Fibroblast of upper back skin (primary cell): Measurements from ENCODE around the gene ZNF416.

Experiments used
- DNase-seq: peaks from one replicate; pipeline ENCODE4 v3.0.0-alpha.2; 2013

The ZNF416 gene

DNA sequence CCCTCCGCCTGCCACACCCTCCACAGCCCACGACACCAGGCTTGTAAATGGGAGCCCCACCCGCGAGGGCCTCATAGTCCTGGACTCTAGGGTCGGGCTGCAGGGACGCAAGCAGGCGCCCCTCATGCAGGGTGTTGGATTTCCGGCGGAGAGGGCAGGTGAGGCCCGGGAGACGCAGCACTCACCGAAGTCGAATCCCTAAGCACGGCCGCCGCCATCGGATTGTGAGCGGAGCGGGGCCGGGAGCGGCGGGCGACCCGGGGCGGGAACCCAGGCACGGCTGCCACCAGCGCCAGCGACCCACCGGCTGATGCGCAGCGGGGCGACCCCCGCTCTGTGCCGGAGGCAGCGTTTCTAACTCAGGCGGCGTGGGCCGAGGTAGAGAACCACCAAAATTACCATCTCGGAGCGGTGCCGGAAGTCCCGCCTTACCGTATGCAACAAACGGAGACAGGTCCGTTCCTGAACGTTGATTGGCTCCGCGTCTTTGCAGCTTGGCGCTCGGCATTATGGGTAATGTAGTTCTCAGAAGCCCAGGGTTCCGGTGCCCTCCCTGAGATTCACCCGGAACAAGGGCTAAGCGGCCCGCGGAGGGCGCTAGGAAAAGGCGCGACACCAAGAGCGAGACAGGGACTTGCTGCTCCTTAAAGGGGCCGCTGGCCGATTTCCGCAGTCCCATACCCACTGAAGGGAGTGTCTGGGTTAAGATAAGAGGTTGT lies at the start of gene ZNF416:
ZNF416 (minus strand) TSS at position 425 of the 719 bp plus-strand sequence; CDS start at position 218, 207 bp downstream.
- peak; percentile 98 for DNase-seq

DNA sequence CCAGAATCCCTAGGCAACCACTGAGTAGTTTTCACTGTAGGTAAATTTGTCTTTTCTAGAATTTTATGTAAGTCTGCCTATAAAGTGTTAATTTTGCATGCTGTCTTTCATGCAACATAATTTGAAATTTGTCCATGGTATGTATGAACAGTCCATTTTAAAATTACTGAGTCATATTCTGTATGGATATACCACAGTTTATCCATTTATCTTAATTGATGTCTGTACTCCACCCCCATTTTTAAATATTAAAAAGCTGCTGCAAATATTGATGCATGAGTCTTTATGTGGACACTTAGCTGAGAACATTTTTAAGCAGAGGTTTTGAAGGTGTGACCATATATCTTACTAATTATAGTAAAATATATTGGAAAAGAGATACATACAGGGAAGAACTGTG lies 44.4 kb upstream of the ZNF416 start:
- no peak for DNase-seq

DNA sequence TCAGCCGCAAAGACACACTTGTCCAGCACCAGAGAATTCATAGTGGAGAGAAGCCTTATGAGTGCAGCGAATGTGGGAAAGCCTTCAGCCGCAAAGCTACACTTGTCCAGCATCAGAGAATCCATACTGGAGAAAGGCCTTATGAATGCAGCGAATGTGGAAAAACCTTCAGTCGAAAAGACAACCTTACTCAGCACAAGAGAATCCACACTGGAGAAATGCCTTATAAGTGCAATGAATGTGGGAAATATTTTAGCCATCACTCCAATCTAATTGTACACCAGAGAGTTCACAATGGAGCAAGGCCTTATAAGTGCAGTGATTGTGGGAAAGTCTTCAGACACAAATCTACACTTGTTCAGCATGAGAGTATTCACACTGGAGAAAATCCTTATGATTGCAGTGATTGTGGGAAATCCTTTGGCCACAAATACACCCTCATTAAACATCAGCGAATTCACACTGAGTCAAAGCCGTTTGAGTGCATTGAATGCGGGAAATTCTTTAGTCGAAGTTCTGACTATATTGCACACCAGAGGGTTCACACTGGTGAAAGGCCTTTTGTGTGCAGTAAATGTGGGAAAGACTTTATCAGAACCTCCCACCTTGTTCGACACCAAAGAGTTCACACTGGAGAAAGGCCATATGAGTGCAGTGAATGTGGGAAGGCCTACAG lies 42.1 kb upstream of the ZNF416 start:
- DNase-seq, result no peak

DNA sequence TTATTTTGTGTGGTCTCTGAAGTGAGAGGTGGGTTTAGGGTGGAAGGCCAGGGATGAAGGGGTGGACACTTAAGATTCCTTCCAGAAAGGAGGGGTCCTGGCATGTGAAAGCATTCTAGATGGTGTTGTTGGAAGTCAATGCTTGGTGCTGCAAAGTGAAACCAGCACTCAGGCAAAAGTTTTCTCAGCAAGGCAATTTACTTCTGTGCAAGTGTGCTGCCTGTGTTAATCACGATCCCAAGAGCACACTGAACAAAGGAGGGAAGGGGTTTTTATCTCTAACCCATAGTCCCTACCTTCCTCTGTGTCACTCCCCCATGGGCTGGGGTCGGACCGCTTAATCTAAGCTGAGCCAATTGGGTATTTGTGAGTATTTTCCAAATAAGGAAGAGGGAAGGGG lies 36.6 kb upstream of the ZNF416 start:
- no peak for DNase-seq

DNA sequence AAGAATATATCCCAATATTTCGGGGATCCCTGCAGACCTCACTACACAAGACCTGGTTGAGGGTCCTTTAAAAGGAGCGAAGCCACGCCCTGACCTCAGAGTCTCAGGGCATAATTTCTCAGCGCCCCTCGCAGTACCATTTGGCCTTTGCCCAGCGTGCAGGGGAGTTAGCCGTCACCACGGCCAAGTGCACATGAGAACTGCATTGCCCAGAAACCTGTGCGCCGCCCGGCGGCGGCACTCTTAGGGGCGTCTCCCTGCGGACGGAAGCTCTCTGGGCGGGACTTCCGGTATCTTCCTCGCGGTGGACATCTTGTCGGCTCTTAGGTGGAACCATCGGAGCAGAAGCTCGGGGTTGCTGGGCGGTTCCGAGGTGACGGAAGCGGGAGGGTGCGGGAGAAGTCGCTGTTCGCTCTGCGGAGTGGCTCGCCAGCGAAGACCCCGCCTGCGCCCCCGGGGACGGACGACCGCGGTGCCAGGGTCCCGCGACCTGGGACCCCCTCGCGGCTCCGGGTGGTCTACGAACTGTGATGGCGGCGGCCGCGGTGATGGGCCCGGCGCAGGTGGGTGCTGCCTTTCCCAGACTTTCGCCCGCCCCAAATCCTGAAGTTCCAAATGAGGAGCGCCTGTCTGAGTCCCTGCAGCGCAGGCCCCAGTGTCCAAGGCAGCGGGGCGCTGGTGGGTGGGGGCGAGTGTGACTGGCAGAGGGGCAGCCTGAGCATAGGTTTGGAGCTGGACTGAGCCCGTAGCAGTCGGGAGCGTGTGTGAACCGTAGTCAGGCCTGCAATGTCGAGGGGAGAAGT lies 35.4 kb upstream of the ZNF416 start, which contains the start of gene ZNF134:
ZNF134 (plus strand) TSS at position 302 of the 803 bp plus-strand sequence. CDS start 5,227 bp downstream, outside the sequence.
- peak; percentile 88 for DNase-seq

DNA sequence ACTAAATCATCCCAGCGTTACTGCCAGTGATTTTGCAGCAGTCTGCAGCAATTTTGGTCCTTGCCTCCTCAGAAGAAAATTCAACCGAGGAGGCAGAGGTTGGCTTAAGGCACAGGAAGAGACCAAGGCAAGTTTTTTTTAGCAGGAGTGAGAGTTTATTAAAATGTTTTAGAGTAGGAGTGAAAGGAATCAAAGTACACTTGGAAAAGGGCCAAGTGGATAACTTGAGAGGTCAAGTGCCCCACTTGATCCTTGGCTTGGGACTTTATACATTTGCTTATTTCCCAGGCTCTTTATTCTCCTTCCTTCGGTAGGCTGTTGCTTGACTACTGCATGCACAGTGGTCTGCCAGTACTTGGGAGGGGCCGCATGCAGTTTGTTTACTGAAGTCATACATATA lies 32.4 kb upstream of the ZNF416 start:
- no peak for DNase-seq

DNA sequence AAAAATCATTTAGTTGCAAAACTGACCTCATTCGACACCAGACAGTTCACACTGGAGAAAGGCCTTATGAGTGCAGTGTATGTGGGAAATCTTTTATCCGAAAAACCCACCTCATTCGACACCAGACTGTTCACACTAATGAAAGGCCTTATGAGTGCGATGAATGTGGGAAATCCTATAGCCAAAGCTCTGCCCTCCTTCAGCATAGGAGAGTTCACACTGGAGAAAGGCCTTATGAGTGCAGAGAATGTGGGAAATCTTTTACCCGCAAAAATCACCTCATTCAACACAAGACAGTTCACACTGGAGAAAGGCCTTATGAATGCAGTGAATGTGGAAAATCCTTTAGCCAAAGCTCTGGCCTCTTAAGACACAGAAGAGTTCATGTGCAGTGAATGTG lies 28.2 kb upstream of the ZNF416 start:
- no peak for DNase-seq

DNA sequence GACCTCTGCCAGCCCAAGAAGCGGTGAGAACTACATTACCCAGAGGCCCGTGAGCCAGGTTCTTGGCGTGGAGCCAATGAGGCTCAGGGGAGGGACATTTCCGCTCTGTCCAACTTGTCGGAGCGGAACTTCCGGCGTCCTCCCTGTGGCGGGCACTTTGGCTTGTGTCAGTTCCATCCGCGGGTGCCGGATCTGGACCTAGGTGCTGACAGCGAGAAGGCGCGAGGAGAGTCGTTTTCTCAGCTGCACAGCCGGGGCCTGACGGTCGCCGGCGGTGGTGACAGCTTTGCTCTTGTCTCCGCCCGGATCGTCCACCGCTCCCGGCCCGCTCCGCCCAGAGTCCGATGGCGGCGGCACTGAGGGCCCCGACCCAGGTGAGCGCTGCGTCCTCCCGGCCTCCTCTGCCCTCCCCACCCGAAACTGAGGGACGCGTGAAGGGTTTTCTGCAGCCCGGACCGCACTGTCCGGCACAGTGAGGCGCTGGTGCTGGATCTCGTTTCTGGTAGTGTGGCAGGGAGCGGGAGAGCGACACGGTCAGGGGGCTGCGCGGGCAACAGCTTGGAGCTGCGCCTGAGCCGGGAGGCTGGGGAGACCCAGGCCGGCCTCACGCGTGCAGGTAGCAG lies 21.2 kb upstream of the ZNF416 start, which contains the start of gene ZNF530:
ZNF530 (plus strand) TSS at position 125 of the 623 bp plus-strand sequence. CDS start 4,461 bp downstream, outside the sequence.
- peak; percentile 92 for DNase-seq

DNA sequence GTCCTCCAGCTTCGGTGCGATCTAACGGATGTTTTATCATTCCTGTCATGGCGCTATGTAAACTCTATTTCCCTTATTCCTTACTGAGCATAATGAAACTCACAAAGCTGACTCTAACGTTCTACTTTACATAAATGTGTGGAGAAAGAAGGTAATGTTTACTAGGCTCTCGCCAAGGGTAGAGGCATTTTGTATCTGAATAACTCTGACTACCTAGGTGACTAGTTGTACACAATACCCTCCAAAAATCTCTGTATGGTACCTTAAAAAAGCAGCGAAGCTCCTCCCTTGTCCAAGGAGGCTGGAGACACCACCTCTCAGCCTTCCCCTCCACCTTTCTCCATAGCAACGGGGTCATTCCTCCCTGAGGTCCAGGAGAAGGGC lies 20.7 kb upstream of the ZNF416 start:
- DNase-seq, result no peak

DNA sequence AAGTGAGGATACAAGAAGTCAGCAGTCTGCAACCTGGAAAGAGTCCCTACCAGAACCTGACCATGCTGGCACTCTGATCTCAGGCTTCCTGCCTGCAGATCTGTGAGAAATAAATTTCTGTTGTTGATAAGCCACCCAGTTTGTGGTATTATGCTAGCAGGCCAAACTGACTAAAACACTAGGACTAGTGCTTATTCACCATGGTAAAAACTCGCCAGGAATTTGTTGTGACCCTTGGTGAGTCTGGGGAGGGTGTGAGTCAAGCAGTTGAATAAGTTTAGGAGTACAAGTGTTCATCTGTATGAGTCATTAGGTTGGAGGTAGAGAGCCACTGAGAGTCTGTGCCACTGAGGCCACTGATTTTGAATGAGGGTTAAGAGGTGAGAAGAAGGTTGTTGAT lies 8.8 kb upstream of the ZNF416 start:
- peak; percentile 39 for DNase-seq

DNA sequence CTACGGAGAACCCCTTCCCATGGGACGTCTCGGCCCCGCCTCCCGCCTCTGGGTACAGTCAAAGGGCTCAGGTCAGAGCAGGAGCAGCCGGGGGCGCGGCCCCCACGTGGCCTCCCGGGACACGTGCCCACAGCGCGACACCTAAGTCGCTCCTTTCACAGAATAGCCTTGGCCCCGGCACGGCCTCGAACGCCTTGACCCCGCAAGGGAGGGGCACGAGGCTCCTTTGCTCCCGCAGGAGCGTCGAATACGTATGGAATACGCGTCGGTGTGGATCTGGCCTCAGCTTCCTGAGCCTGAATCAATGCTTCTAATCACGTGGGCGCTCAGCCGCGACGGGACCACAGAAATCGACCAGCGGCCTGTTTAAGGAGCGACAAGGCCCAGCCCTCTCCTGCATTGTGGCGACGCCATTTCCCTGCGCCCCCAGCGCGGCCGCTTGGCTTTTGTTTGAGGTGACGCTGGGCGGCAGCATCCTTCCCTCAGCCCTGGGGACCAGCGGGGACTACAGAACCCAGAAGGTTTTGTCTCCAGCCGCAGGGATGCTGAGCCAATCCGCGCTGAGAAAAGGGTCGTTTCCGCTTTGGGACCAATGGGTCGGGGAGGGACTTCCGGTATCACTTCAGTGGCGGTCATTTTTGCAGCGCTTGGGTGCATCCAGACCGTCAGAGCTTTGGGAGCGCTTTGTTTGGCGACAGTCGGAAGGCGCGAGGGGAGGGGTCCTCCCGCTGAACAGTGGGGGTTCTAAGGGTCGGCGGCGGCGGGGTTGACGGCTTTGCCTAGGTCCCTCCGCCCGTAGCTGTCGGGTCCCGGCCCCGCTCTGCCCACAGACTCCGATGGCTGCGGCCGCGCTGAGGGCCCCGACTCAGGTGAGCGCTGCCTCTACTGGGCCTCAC lies 5.1 kb upstream of the ZNF416 start, which contains the start of gene ZIK1:
ZIK1 (plus strand) TSS at position 625 of the 896 bp plus-strand sequence; CDS start at position 837, 212 bp downstream.
- DNase-seq, result peak; percentile 94

DNA sequence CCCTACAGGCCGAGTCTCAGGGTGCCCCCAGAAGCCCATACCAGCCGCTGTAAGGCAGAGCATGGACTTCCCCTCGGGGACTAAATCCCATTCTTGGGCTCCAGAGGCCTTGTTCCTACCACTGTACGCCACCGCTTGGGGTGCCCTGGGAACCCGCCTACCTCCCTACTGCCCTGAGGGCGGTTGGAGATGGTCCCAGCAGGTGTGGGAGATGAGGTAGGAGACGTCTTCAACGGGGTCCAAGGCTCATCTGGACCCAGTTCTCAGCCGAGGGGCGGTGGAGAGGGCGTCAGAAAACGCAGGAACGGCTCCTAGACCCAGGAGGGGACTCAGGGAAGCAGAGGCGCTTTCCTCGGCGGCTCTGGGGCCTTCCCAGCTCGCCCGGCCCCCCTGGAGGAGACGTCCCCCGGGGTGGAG lies 4.4 kb upstream of the ZNF416 start:
- DNase-seq, result no peak

DNA sequence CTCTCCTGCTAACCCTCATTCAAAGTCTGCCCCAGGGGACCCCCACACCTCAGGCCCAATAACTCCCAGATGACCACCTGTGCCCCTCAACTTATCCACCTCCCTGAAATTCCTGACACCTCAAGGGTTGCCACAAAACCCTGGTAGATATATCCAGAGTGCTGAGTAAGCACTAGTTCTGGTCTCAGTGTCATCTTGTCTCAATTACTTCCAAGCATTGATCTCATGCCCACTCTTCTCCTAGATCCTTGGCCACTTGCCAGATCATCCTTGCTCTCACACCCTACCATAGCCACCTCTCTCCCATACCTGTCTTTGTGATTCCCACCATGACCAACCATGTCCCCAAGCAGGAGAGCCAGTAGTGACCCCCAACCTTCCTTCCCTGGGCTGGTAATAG lies 2.0 kb downstream of the ZNF416 start:
- DNase-seq, result no peak

DNA sequence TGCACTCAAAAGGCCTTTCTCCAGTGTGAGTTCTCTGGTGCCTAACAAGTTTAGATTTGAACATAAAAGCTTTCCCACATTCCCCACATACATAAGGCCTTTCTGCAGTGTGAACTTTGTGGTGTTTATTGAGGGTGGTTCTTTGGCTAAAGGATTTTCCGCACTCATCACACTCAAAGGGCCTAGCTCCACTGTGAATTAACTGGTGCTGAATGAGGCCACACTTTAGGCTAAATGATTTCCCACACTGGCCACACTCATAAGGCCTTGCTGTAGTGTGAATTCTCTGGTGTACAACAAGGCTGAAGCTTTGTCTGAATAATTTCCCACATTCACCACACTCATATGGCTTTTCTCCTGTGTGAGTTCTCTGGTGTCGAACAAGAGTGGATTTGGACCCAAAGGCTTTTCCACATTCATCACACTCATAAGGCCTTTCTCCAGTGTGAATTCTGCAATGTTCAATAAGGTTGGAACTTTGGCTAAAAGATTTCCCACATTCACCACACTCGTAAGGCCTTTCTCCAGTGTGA lies 6.2 kb downstream of the ZNF416 start:
- no peak for DNase-seq

DNA sequence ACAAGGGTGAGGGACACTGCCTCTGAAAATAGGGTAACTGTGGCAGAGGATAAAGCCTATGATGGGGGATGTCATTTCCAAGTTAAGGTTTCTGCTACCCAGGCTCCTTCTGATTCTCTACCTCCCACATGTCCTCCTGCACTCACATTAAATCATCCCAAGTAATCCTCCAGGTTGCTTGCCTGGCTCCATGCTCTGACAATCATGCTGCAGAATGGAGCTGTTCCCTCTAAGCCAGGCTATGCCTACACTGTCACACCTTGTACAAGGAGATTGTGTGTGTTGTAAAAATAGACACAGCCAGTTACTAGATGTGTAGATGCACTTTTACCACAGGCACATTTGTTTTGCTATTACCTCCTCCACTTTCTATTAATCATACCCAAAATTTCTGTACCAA lies 8.0 kb downstream of the ZNF416 start:
- no peak for DNase-seq

DNA sequence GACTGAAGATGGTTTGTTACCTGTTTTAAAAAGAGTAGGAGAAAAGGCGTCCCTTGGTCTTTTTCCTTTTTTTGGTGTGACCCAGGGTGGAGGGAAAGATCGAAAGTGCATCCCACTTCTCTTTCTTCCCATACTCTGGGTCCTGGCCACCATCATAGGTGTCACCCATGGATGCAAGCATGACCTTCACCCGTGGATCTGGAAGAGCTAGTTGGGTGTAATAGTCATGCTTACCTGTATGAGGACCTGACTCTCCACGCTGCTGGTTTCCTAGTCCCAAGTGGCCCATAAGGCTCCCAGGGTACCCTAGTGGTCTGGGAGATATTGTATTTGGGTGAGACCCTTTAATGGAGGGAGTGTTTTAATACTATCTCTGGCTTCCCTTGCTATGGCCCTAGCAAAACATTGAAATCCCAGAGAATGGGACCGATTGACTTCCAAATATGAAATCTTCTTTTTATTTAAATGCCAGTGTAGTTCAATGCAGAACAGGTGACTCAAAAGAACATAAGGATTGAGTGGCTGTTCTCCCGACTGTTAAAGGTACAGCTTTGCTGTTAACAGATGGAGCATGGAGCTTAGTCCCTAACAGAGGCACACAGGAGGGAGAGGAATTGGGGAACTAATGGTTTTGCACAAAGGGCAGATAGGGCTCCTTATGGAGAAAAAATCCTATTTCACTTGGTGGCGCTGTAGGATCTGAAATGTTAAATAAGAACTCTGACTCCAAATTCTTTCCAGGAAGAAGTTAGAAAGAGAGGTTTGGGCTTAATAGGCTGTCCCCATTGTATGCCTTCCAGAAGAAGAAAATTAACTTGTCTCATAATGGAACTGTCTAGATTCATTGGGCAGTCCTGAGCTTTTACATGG lies 12.1 kb downstream of the ZNF416 start:
- DNase-seq, result no peak

DNA sequence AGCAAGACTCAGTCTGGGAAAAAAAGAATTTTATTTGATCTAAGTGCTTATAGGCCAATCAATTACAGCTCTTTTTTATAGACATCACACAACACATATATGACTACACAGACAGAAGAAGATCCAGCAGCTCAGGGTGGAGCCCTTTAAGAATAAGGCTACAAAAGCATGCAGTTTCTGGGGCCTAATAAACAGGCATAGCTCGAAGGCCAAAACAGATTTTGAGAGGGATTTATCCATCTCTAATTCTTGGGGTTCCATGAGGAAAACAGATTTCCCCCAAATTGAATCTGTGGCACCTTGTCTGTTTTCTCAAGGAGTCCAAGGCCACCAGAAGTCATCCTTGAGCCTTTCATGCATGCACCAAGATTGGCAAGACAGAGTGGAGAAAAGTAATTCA lies 15.2 kb downstream of the ZNF416 start:
- DNase-seq, result no peak

DNA sequence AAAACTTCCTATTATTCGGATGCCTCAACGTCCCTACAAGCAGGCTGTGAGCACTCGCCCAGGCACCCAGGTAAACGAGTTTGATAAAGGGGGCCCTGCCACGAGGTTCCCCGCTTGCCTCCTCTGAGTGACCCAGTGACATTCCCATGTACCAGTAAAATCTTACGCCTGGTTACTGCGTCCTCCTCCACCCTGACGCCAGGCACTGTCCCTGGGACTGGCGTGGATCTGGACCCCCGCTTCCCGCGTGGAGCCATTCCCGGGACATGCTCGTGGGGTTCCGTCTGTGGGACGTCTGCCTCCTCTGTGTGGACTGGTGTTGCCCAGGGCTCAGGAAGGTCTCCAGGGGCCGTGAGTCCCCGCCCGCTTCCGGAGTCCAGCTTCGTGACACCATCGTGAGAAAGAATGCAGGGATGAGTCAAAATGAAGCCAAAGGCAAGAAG lies 18.6 kb downstream of the ZNF416 start:
- DNase-seq, result peak; percentile 55

DNA sequence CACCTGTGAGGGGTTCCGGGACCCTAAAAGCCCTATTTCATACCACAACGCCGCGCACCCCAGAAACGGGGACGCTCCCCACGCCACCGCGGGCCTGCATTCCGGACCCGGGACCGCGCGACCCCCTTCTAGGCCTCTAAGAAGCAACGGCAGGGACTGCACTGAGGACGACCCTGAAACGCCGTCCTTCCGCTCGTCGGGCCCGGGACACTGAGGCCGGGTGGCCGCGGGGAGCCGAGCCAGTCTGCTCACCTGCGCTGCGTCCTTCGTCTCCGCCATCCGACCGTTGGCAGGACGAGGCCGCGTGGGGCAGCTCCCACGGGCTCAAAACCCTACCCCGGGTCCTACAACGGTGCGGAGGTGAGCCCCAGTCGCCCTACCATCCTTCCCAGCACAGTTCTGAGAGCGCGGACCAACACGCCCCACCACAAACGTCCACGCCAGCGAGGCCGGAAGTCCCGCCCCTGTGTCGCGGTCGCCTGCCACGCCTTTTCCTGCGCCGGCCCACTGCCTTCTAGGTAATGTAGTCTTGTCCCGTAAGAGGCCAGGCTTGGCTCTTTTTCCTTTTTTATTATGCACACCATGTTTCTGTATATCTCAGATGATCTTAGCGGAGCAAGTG lies 19.2 kb downstream of the ZNF416 start, which contains the start of gene ZNF550:
ZNF550 (minus strand) TSS at position 460 of the 622 bp plus-strand sequence; CDS start at position 279, 181 bp downstream.
- peak; percentile 84 for DNase-seq

DNA sequence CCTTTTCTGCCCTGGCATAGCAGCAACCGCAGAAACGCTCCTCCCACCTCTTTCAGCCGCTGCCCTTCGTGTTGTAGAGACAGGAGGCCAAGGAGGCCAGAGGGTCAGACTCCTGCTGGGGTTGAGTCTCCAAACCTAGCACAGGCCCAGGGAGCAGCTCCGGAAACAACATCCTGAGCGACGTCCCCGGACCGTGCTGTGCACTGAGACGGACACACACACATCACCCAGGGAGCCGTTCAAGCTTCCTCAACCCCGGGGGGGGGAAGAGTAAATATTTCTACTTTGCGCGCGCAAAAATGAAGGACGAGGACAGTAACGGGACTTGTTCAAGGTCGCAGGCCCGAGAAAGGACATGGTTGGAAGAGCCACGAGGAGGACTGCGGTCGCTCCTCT lies 19.7 kb downstream of the ZNF416 start:
- DNase-seq, result peak; percentile 8
